Superior temporal gyrus (tissue), 1 donor: ENCODE results near the gene HSD17B3.
"Not testable (repeated sequence)": the region's sequence is repeated elsewhere in the genome, so short reads cannot be mapped to it uniquely, and the experiment has no call there.

Experiments used
- DNase-seq: peaks from one replicate; pipeline ENCODE4 v3.0.0-alpha.2; 2016; ENCODE audit errors: extremely low spot score

HSD17B3 gene

GRCh38 chr9:96236337-96236736 is 65.6 kb downstream of the HSD17B3 start:
- DNase-seq = not testable (repeated sequence)

DNA sequence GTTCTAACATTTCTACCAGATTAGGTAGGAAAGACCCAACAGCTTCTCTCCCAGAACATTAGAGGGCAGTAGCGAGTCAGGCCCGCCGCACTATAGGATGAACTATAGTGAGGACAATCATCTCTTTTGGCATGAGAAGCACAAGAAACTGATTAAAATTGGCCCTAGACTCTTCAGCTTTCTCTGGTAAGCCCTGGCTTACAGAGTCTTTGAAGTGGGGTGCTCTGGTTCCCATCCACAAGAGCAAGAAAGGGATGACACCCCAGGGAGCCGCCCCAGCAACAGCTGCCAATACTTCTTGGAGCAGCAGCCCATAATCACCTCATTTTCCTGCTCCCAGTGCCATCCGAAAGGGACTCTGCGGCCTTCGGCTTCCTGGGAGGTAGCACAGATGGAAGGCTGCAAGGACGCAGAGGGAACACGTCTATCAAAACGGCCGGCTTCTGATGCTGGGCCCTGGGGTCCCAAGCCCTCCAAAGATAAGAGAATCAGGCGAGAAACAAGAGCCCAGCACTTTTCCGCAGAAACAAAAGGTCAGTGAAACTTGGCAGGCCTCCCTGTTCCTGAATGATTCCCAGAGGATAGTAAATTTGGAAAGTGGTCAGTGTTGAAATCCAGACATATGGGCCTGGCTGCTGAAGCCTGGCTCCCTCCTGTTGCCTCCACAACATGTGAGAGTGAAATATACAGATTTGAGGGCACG is 69.3 kb downstream of the HSD17B3 start:
- DNase-seq = peak; percentile 80

DNA sequence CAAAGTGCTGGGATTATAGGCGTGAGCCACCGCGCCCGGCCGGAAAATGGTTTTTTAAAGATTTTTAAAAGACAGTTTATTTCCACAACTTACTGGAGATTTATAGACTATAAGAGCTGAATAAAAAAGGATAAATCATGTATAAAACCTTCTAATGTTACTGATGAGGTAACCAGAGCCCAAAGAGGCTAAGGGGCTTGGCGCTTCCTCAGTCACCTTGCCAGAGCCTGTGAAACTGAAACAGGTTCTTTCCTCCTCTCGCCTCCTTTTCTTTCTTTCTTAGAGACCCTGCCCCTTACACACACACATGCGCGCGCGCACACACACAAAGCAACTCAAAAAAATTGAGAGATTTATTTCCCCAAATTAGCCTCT is 69.8 kb downstream of the HSD17B3 start:
- DNase-seq = no peak

DNA sequence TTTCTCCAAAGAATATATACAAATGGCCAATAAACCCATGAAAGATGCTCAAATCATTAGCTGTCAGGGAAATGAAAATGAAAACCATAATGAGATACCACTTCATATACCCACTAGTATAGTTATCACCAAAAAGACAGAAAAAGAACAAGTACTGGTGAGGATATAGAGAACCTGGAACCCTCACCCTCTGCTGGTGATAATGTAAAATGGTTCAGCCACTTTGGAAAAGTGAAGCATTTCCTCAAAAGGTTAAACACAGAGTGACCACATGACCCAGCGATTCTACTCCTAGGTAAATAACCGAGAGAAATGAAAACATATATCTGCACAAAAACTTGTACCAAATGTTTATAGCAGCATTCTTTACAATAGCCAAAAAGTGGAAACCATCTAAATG is 72.0 kb downstream of the HSD17B3 start:
- no peak for DNase-seq

DNA sequence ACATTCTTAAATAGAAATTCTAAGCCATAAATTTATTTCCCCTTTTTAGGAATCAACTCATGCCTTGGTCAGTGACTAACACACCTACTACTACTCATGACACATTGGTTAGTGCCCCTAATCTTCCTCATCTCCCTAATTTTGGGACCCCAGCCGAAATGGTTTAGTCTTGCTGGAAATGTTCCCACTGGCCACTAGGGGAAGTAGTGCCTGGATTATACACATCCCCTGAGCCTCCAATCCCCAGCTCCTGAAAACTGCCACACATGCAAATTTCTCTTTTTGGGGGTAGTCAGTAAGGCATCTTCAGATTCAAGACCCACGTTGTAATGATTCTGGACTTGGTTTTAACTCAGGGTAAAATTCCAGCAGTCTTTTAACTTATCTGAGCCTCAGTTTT is 79.8 kb downstream of the HSD17B3 start:
- DNase-seq = no peak

- DNase-seq = no peak
Measured at GRCh38 chr9:96219900-96220257, 82.1 kb downstream of the HSD17B3 start.

- DNase-seq = no peak
Measured at GRCh38 chr9:96219026-96219899, 82.7 kb downstream of the HSD17B3 start.

- DNase-seq = peak; percentile 81
Measured at GRCh38 chr9:96217754-96218693, 84.0 kb downstream of the HSD17B3 start.

GRCh38 chr9:96217294-96217707 is 84.7 kb downstream of the HSD17B3 start:
- DNase-seq = peak; percentile 53

DNA sequence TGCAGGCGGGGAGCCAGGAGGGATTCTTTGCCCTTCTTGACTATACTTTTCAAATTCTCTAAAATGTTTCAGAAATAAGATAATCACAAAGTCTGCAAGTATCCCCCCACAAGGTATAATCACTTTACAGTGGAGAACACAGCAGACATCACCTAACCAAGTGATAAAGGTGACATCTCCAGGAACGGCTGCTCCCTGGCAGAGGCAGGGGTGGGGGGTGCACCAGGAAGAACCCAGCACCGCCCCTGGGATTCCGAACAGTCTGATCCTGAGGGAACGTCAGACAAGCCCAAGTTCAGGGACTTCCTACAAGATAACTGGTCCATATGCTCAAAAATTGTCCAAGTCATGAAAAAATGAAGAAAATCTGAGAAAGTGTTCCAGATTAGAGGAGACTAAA is 85.4 kb downstream of the HSD17B3 start:
- DNase-seq = no peak

- DNase-seq = no peak
Measured at GRCh38 chr9:96215841-96216240, 86.1 kb downstream of the HSD17B3 start.

GRCh38 chr9:96214635-96215034 is 87.3 kb downstream of the HSD17B3 start:
- DNase-seq = no peak

- DNase-seq = no peak
Measured at GRCh38 chr9:96209407-96210271, 92.3 kb downstream of the HSD17B3 start.

- no peak for DNase-seq
Measured at GRCh38 chr9:96206156-96206751, 95.7 kb downstream of the HSD17B3 start.

DNA sequence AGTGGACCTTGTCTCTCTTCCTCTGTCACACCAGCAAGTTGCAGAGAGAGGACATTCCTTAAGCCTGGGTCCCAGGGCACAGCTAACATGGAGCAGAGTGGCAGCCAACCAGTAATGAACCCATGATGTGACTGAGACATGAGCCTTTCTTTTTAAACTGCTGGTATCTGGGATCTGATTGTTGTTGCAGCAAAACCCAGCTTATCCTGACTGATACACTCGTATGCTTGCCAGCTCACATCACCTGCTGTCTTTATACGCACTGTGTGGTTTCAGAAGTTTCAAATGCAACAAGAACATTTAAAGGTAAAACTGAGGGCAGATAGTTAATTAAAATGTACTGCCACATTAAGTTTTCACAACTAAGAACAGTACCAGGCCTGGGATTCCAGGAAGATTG is 97.1 kb downstream of the HSD17B3 start:
- DNase-seq = no peak

- DNase-seq = no peak
Measured at GRCh38 chr9:96203867-96204501, 98.0 kb downstream of the HSD17B3 start.

DNA sequence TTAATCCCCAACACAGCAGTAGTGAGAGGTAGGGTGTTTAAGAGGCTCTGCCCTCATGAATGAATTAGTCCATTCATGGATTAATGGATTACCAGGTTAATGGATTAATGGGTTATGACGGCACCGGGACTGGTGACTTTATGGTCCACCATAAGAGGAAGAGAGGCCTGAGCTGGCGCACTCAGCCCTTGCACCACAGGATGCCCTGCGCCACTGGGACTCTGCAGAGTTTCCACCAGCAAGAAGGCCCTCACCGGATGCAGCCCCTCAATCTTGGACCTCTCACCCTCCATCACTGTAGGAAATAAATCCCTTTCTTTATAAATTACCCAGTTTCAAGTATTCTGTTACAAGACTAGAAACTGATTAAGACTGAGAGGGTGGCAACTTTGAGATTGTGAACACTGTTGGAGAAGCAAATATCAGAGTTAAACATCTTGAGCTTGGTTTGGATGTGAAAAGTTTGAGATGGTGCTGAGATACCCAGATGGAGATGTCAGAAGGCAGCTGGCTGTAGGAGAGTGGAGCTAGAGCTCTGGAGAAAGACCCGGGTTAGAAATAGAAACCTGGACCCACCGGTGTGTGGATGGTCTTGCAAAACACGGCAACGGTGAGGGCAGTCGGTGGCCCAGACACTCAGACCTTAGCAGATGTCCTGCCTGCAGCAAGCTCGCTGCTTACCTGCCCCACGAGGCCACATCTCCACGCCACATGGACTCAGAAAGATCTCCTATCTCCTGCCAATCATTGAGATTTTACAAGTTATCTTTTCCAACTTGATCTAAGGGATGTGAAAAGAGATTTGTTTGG is 98.8 kb downstream of the HSD17B3 start:
- DNase-seq = no peak

- DNase-seq = no peak
Measured at GRCh38 chr9:96201140-96201539, 100.8 kb downstream of the HSD17B3 start.

- DNase-seq = no peak
Measured at GRCh38 chr9:96199006-96199405, 103.0 kb downstream of the HSD17B3 start.
